ENCODE results near the gene XRN2.

XRN2 gene, protein sequence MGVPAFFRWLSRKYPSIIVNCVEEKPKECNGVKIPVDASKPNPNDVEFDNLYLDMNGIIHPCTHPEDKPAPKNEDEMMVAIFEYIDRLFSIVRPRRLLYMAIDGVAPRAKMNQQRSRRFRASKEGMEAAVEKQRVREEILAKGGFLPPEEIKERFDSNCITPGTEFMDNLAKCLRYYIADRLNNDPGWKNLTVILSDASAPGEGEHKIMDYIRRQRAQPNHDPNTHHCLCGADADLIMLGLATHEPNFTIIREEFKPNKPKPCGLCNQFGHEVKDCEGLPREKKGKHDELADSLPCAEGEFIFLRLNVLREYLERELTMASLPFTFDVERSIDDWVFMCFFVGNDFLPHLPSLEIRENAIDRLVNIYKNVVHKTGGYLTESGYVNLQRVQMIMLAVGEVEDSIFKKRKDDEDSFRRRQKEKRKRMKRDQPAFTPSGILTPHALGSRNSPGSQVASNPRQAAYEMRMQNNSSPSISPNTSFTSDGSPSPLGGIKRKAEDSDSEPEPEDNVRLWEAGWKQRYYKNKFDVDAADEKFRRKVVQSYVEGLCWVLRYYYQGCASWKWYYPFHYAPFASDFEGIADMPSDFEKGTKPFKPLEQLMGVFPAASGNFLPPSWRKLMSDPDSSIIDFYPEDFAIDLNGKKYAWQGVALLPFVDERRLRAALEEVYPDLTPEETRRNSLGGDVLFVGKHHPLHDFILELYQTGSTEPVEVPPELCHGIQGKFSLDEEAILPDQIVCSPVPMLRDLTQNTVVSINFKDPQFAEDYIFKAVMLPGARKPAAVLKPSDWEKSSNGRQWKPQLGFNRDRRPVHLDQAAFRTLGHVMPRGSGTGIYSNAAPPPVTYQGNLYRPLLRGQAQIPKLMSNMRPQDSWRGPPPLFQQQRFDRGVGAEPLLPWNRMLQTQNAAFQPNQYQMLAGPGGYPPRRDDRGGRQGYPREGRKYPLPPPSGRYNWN

DNA sequence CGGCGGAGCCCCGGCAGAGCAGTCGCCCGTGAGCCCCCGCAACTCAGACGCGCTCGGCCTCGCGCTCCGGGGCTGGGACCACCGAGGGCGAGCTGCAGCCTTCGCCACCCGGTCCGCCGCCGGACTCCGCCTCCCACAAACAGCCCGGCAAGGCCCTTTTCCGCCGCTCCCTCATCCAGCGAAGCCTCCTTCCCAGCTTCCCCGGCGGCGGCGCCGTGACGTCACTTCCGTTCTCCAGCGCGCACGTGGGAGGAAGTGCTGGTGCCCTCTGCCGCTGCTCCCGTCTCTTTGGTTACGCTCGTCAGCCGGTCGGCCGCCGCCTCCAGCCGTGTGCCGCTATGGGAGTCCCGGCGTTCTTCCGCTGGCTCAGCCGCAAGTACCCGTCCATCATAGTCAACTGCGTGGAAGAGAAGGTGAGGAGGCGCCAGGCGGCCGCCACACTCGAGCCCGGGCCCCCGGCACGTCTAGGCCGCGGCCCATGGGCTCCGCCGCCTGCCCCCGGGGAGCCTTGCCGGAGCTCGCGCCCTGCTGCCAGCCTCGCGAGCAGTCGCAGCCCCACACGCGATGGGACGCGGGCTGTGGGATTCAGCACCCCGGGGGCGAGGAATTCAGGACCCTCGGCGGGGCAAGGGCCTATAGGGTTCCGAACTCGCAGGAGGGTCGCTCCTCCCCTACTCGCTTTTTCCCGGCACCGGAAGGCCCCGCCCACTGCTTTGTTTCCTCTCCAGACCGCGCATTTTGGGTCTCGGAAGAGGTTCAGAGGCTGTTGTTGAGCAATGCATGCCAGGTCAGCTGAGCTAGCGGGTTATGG, at the start of gene XRN2:
Gene XRN2, plus strand, starts transcription at position 271 of the 811 bp plus-strand sequence. Its CDS starts 68 bp downstream, at position 339.
- DNase-seq, result peak; percentile 90
- in situ Hi-C loops (cut with HindIII; ENCODE audit: low pct_ligation_motif_present, low pct_unique_long_range_greater_than_20kb, low sequenced_read_pairs), result no loop called here

DNA sequence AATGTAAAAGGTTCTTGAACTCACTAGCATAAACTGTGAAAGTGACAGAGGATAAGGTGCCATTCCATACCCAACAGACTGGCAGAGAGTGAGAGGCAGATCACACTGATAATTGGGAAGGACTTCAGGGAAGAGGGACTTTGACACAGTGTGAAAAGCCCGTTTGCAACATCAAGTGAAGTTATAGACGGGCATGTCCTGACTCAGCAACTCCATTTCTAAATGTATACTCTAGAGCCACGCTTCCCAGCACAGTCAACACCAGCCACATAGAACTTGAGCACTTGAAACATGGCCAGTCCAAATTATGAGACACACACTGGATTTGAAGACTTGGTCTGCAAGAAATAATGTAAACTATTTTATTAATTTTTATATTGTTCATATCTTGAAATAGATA, 45.9 kb upstream of the XRN2 start:
- in situ Hi-C loops (cut with HindIII; ENCODE audit: low pct_ligation_motif_present, low pct_unique_long_range_greater_than_20kb, low sequenced_read_pairs), result no loop called here
- DNase-seq, result no peak

DNA sequence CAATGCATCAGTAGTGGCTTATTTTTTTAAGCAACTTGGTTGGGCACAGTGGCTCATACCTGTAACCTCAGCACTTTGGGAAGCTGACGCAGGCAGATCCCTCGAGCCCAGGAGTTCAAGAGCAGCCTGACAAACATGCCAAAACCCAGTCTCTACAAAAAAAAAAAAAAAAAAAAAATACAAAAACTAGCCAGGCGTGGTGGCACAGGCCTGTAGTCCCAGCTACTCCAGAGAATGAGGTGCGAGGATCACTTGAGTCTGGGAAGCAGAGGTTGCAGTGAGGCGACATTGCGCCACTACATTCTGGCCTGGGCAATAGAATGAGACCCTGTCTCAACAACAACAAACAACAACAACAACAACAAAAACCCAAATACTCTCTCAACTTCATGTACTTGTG, 44.7 kb upstream of the XRN2 start:
- in situ Hi-C loops (cut with HindIII; ENCODE audit: low pct_ligation_motif_present, low pct_unique_long_range_greater_than_20kb, low sequenced_read_pairs), result no loop called here
- no peak for DNase-seq

DNA sequence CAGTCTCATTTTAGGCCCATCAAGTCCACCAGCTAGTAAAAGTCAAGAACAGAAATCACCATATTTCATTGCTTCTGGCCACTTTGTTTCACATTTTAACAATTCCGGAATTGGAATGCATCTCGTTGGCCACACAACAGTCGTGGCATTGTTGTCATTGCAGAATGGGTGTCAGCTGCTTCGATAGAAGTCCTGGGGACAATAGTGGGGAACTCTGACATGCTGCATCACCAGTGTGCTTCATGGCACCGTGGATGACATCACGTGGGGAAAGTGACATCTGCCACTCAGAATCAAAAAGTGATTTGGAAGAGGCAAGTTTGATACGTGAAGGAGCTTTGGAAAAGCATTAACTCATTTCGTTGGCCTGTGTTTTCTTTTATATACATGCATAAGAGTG, 43.8 kb upstream of the XRN2 start:
- in situ Hi-C loops (cut with HindIII; ENCODE audit: low pct_ligation_motif_present, low pct_unique_long_range_greater_than_20kb, low sequenced_read_pairs), result no loop called here
- DNase-seq, result no peak

DNA sequence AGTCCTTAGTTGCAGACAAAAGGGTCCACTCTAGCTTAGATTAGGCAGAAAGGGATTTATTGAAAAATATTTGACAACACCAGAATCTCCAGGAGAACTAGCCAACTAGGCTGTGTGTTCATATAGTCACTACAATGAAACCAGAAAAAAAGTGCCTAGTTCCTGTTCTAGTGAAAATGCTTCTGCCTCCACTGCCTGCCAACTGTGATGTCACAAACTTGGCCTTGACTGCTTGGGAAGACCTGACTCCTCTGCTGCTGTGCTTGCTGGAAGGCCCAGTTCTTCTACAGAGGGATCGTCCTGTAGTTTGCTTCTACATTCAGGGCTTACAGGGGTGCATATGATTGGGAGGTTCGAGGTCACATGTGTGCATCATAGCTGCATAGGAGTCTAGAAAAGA, 40.3 kb upstream of the XRN2 start:
- no peak for DNase-seq
- in situ Hi-C loops (cut with HindIII; ENCODE audit: low pct_ligation_motif_present, low pct_unique_long_range_greater_than_20kb, low sequenced_read_pairs), result no loop called here

DNA sequence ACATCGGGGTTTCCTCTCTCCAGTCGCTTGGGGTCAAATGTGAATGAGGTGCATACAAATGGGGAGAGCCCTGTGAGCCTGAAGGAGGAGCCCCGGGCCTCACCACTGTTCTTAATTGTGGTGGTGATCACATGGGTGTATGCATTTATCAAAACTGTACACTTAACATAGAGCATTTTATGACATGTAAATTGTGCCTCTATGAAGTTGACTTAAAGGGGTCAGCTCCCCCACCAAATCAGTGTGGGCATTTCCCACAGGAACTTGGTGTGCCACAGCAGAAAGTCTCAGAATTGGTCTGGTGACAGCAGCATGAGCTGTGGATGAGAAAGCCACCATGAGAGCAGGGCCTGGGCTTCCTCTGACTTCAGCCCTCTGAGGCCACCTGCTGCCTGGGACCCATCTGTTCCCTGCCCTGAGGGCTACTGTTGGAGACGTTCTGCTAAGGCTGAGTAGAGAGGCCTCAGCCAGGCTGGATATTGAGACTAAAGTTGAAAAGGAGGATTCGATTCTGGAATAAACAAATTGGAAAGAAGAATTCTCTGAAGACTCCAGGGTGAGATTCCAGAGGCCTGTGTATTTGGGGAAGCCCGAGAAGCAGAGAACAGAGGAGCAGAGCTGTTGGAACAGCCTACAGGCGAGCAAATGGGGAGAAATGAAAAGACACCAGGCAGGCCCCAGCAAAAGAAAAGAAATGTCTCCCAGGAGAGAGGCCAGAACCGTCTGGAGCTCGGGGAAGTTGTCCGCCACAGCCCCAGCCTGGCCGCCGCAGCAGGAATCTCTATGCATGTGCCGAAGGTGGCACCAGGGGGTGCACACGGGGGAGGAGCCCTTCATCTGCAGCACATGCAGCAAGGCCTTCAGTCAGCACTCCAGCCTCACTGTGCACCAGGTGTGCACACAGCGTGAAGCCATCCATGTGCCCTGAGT, 37.6 kb upstream of the XRN2 start:
- DNase-seq, result no peak
- in situ Hi-C loops (cut with HindIII; ENCODE audit: low pct_ligation_motif_present, low pct_unique_long_range_greater_than_20kb, low sequenced_read_pairs), result no loop called here

DNA sequence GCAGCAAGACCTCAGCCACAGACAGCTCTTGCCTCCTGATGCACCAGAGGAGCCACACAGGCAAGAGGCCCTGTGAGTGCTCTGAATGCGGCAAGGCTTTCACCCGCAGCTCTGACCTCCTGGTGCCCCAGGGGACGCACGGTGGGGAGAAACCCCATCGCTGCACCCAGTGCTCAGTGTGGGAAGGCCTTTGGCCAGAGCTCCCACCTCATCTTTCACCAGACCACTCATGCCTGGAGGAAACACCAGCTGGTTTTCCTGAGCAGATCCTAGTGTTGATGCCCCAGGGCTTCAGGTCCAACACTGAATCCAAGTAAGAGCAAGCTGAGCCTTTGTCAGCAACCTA, 37.0 kb upstream of the XRN2 start:
- in situ Hi-C loops (cut with HindIII; ENCODE audit: low pct_ligation_motif_present, low pct_unique_long_range_greater_than_20kb, low sequenced_read_pairs), result no loop called here
- no peak for DNase-seq

DNA sequence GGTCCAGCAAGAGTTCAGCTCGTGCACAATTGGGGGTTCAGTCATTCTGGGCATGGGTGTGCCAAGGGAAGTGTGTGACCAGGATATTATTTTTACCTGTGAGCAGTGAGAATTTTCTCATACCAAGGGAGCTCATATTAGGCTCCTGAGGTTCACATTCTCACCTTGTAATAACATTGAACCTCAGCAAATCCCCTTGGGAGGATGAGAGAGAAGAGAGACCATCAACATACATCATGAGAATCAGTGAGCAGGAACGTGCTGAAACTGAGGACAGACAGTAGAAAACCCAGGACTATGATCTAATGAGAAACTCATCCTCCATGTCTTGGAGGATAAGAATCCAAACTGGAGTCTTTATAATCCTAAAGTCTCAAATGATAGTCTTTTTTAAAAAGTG, 33.4 kb upstream of the XRN2 start:
- DNase-seq, result no peak
- in situ Hi-C loops (cut with HindIII; ENCODE audit: low pct_ligation_motif_present, low pct_unique_long_range_greater_than_20kb, low sequenced_read_pairs), result no loop called here

DNA sequence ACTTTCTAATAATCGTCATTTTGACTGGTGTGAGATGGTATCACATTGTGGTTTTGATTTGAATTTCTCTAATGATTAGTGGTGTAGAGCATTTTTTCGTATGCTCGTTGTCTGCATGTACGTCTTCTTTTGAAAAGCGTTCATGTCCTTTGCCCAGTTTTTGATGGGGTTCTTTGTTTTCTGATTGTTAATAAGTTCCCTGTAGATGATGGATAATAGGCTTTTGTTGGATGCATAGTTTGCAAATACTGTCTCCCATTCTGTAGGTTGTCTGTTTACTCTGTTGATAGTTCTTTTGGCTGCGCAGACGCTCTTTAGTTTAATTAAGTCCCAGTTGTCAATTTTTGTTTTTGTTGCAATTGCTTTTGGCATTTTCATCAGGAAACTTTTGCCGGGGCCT, 32.3 kb upstream of the XRN2 start:
- DNase-seq, result no peak
- in situ Hi-C loops (cut with HindIII; ENCODE audit: low pct_ligation_motif_present, low pct_unique_long_range_greater_than_20kb, low sequenced_read_pairs), result no loop called here

DNA sequence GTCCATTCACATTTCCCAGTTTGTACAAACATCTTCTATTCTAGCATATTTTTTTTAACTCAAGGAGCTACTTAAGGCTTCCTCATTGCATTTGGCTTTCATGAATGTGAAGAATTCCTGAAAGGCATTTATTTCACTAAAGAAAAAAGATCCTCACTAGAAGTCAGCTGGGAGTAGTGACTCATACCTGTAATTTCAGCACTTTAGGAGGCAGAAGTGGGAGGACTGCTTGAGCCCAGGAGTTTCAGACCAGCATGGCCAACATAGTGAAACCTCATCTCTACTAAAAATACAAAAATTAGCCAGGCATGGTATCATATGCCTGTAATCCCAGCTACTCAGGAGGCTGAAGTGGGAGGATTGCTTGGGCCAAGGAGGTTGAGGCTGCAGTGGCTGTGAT, 30.9 kb upstream of the XRN2 start:
- in situ Hi-C loops (cut with HindIII; ENCODE audit: low pct_ligation_motif_present, low pct_unique_long_range_greater_than_20kb, low sequenced_read_pairs), result no loop called here
- DNase-seq, result peak; percentile 2

DNA sequence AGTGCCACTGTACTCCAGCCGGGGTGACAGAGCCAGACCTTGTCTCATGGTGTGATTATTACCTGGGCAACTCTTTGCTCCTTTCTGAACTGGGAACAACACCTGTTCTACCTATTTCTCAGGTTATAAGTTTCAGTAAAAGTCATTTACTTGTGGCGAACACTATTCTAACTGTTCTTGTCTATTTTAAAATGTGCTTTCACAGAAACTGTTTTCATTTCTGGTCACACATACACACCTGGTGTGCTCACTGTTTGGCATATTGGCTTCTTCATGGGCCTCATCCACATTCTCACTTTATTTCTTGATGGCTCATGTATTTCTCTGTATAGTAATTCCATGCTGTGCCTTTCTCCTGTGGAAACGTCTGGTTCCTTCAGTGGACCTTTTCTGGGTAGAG, 30.5 kb upstream of the XRN2 start:
- in situ Hi-C loops (cut with HindIII; ENCODE audit: low pct_ligation_motif_present, low pct_unique_long_range_greater_than_20kb, low sequenced_read_pairs), result no loop called here
- no peak for DNase-seq

DNA sequence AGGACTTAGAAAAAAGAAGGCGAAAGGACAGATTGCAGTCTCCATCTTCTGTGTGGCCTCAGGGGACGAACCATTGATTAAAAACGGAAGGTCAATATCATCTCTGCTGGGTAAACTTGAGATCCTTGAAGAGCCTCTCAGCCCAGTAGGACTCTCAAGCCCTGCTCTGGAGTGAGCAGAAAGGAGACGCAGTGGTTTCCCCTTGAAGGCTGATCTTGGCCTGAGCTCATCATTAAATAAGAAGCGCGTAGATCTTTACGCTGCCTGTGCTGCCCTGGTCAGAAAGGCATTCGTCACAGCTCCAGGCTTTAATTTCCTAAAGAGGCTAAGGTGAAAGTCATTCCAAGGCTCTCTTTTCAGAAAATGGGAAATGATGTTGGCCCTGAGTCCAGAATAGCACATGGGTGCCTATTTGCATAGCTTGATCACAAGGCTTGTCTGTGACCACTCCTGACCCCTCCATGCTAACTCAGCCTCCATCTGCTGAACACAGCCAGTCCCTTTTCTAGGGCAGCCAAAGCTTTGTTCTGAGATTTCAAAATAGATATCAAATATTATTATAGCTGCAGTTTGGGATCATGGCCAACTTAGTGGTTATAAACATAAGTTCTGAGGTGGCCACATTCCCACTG, 29.3 kb upstream of the XRN2 start:
- no peak for DNase-seq
- in situ Hi-C loops (cut with HindIII; ENCODE audit: low pct_ligation_motif_present, low pct_unique_long_range_greater_than_20kb, low sequenced_read_pairs), result no loop called here

DNA sequence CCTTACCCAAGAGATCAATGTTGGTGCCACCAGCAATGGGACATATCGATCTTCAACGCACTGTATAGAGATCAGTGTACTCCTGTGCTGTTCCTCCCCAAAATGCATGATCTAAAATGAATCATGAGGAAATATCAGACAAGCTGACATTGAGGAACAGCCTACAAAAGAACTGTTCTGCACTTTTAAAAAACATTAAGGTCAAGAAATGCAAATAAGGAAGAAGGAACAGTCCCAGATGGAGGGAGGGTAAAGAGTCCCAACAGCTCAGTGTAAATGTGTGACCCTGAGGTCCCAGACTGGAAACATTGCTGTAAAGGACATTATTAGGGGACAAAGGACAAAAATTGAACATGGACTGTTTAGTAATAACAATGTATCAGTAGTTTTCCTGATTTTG, 24.3 kb upstream of the XRN2 start:
- DNase-seq, result no peak
- in situ Hi-C loops (cut with HindIII; ENCODE audit: low pct_ligation_motif_present, low pct_unique_long_range_greater_than_20kb, low sequenced_read_pairs), result no loop called here

DNA sequence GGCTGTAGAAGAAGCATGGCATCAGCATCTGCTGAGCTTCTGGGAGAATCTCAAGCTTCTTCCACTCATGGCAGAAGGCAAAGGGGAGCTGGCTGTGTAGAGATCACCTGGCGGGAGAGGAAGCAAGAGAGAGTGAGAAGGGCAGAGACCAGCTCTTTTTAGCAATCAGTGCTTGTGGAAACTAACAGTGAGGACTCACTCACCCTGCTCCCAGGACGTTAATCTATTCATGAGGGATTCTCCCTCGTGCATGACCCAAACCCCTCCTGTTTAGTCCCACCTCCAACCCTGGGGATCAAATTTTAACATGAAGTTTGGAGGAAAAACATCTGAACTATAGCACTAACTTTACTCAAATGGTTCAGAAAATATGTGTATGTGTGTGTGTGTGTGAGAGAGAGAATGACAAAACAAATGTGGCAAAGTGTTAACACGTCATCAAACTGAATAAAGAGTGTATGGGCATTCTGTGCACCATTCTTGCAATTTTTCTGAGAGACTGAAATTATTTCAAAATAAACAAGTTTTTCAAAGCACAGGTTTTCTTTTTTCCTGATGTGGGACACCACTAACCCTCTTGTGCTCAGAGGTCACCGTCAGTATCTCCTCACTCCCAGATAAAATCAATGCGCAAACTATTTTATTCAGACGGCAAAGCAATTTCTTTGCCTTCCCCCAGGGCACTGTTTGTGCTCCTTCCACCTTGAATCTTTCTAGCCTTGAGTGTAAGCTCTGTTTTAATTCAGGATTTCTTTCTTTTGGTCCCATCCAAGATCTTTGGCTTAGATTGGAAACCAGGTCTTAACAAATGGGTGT, 23.2 kb upstream of the XRN2 start:
- DNase-seq, result no peak
- in situ Hi-C loops (cut with HindIII; ENCODE audit: low pct_ligation_motif_present, low pct_unique_long_range_greater_than_20kb, low sequenced_read_pairs), result no loop called here

DNA sequence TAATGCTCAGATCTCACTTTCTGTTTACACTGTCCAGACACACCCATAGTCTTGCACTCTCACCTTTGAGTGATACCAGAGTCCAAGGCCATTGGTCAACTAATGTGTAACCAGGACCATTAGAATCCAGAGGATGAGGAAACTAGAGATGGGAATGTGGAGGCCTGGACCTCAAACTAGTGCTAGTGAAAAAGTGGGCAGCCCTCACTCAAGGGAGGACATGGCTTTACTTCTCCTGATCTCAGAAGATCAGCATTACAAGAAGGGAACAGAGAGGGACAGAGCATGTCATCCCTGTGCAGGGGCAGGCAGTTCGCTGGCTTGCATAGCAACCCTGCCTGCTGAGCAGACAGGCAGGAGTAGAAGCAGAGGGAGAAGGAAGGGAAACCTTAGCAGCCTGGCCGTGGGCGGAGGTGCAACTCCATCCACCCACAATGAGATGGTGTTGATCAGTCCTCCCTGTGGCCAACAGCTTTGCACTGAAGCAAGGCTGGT, 22.6 kb upstream of the XRN2 start:
- in situ Hi-C loops (cut with HindIII; ENCODE audit: low pct_ligation_motif_present, low pct_unique_long_range_greater_than_20kb, low sequenced_read_pairs), result no loop called here
- DNase-seq, result no peak

DNA sequence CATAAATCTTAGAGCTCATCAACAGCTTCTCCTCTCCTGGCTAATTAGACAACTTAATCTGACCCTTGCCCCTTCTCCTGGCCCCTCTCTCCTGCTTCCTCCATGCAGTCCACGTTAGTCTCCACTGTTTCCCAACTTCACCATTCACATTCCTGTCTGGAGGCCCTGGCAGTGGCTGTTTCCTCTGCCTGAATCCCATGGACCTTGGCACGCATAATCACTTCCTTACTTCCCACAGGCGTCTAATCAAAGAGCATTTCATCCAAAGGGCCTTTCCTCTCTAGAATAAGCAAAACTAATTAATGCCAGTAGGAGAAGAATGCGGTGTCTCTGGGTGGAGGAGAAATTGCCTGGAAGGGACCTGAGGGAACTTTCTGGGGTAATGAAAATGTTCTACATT, 16.4 kb upstream of the XRN2 start:
- DNase-seq, result no peak
- in situ Hi-C loops (cut with HindIII; ENCODE audit: low pct_ligation_motif_present, low pct_unique_long_range_greater_than_20kb, low sequenced_read_pairs), result no loop called here

Data from ACHN (cell line).